Right lobe of liver (tissue), 6 donors: Measurements from ENCODE around the gene ACOX2. TPM values are rescaled to one million over a fixed set of nuclear protein-coding genes. Genes with fewer than 3 reads are reported as not detected.

Experiments used
- ATAC-seq, 4 donors: fragments of 200-7000 bp; cut with Tn5 transposase; one replicate each; pipeline ENCODE4 v1.9.1; 2020; ENCODE audit warnings: mild to moderate bottlenecking in 4 of 4, moderate library complexity in 4 of 4
- DNase-seq, 3 donors: peaks; one replicate each; pipeline ENCODE4 v3.0.0-alpha.2; 2020
- H3K27ac ChIP-seq, 3 donors: fragments of 200-600 bp; one replicate each; pipeline ENCODE4 v1.8.0; 2022
- H3K27me3 ChIP-seq, 2 donors: fragments of 200-600 bp; one replicate each; pipeline ENCODE4 v1.8.0; 2022
- H3K36me3 ChIP-seq, 4 donors: fragments of 200-600 bp; sonication (generic) in 1 of 4; one replicate each; pipeline versions ENCODE4 v1.5.1 to v1.8.0; 2017 to 2022; ENCODE audit warnings: control low read depth in 1 of 4
- H3K4me1 ChIP-seq, 4 donors: fragments of 200-600 bp; sonication (generic) in 1 of 4; one replicate each; pipeline versions ENCODE4 v1.5.1 to v1.8.0; 2017 to 2022; ENCODE audit warnings: control low read depth in 1 of 4
- H3K4me3 ChIP-seq, 3 donors: fragments of 200-600 bp; one replicate each; pipeline ENCODE4 v1.8.0; 2022
- H3K9me3 ChIP-seq, 4 donors: fragments of 200-600 bp; sonication (generic) in 1 of 4; one replicate each; pipeline versions ENCODE4 v1.5.1 to v1.8.0; 2017 to 2022; ENCODE audit warnings: control low read depth in 1 of 4
- CTCF ChIP-seq, 4 donors: fragments of 200-600 bp in 3 of 4; fragments of 450-650 bp in 1 of 4; IDR thresholded peaks; one replicate each; pipeline versions ENCODE4 v1.5.1 to v1.8.0; 2016 to 2022; ENCODE audit warnings: antibody characterized with exemption in 4 of 4, mild to moderate bottlenecking in 2 of 4
- POLR2A ChIP-seq: fragments of 450-650 bp; IDR thresholded peaks from one replicate; pipeline ENCODE4 v1.6.1; 2017; ENCODE audit warnings: antibody characterized with exemption, mild to moderate bottlenecking
- WGBS: methylation state at CpG from one replicate; pipeline ENCODE4 v1.1.6; 2018; ENCODE audit warnings: low coverage, low lambda C conversion rate; ENCODE audit not compliant: insufficient coverage; ENCODE audit errors: missing lambda C conversion rate; 5-methylcytosine and 5-hydroxymethylcytosine counted together
- intact Hi-C, 2 donors: fragments of 100-400 bp; cut with DNase I; formaldehyde crosslinking; loops; one replicate each; pipeline versions ENCODE4 v1.11.2 to v1.14.1; 2022
- total RNA-seq, 6 experiments: library from RNA; depleted of rRNA in 2 of 6; stranded (reverse); fragments of >200 nt in 2 of 6; fragmentation: NEBNext Ultra II Directional in 3 of 6; extraction: Animal tissue kit (Norgen Biotek cat#: 25700) in 3 of 6; gene quantifications; one replicate each; pipeline versions ENCODE4 v1.1.0 to v1.2.4, GENCODE V29; 2016 to 2023
- donor health status: DM: no; HTN: yes; CAD: no.
- donor health status: DM: no; HTN: no; CAD: no.
- donor health status: DM: no; HTN: no; CAD: no.
- donor health status: DM: no; HTN: yes; CAD: no.
- donor health status: DM: no; HTN: yes; CAD: no.

ACOX2 gene
- total RNA-seq, 6 experiments from 2014 or later: 67.8 to 269 (median 149) TPM

- intact Hi-C loops: no loop called here
- Histone ChIP-seq H3K36me3 (no peaks in the 10 kb centered on the region), H3K27ac (no peak overlapping the region), H3K4me3 (no peak overlapping the region), H3K4me1 (peaks cover 0 to 23% (median 2%) of the 10 kb centered on the region in 4 donors), H3K9me3 (no peaks in the 10 kb centered on the region), H3K27me3 (no peaks in the 10 kb centered on the region)
- DNase-seq (no peak), ATAC-seq (no peak)
- 62% methylated on average over 8 of the region's 8 CpGs for WGBS
- TF ChIP-seq CTCF (IDR thresholded peaks at IDR 0.05): no peak
- TF ChIP-seq POLR2A: no peak
Observed at GRCh38 chr3:58482917-58483636, 53.9 kb downstream of the ACOX2 start.

- H3K9me3 ChIP-seq: no peaks in the 10 kb centered on the region
- intact Hi-C loops: no loop called here
- WGBS: 85% methylated on average over 2 of the region's 2 CpGs
- peaks cover 0 to 12% (median 3%) of the 10 kb centered on the region in 4 donors for H3K4me1 ChIP-seq
- ATAC-seq (no peak), DNase-seq (no peak)
- no peak overlapping the region for H3K4me3 ChIP-seq
- H3K36me3 ChIP-seq: no peaks in the 10 kb centered on the region
- H3K27me3 ChIP-seq: no peaks in the 10 kb centered on the region
- no peak overlapping the region for H3K27ac ChIP-seq
- TF ChIP-seq CTCF (IDR thresholded peaks at IDR 0.05) (no peak), POLR2A (no peak)
Observed at GRCh38 chr3:58480309-58480708, 56.7 kb downstream of the ACOX2 start.

- no peak overlapping the region for H3K27ac ChIP-seq
- intact Hi-C loops: no loop called here
- no peak for TF ChIP-seq CTCF (IDR thresholded peaks at IDR 0.05)
- no peak for TF ChIP-seq POLR2A
- no peaks in the 10 kb centered on the region for H3K36me3 ChIP-seq
- DNase-seq (no peak), ATAC-seq (peak in 1 of 4 donors; percentile 4)
- no peaks in the 10 kb centered on the region for H3K9me3 ChIP-seq
- WGBS: 75% methylated on average over 2 of the region's 2 CpGs
- H3K27me3 ChIP-seq: no peaks in the 10 kb centered on the region
- H3K4me1 ChIP-seq: peaks cover 0 to 25% (median 10%) of the 10 kb centered on the region in 4 donors
- H3K4me3 ChIP-seq: peak overlapping the region in 1 of 3 donors; percentile 7
Observed at GRCh38 chr3:58478781-58479180, 58.2 kb downstream of the ACOX2 start.

GRCh38 chr3:58474967-58475578 is 61.9 kb downstream of the ACOX2 start:
- no peak for TF ChIP-seq POLR2A
- TF ChIP-seq CTCF (IDR thresholded peaks at IDR 0.05): no peak
- H3K9me3 ChIP-seq: no peaks in the 10 kb centered on the region
- H3K27ac ChIP-seq: peak overlapping the region; percentile 14 to 75 (median 67)
- no peaks in the 10 kb centered on the region for H3K36me3 ChIP-seq
- peaks cover 0 to 56% (median 21%) of the 10 kb centered on the region in 4 donors for H3K4me1 ChIP-seq
- peak overlapping the region in 1 of 3 donors; percentile 5 for H3K4me3 ChIP-seq
- 18% methylated on average over 3 of the region's 3 CpGs for WGBS
- ATAC-seq (peak; percentile 73 to 88 (median 84)), DNase-seq (peak in 2 of 3 donors; percentile 29 to 79)
- no peaks in the 10 kb centered on the region for H3K27me3 ChIP-seq
- intact Hi-C loops: no loop called here
